Sigmoid colon (tissue), 7 donors: ENCODE data around the gene DPM1. TPM values are rescaled to one million over a fixed set of nuclear protein-coding genes. Genes with fewer than 3 reads are reported as not detected.
A peak's percentile ranks its signal among the peaks of the same experiment; 100 is the strongest.

Experiments used
- DNase-seq: peaks from one replicate; pipeline ENCODE4 v3.0.0-alpha.2; 2019
- H3K27ac ChIP-seq, 4 donors: fragments of 200-600 bp; sonication (generic); one replicate each; pipeline ENCODE4 v1.5.1; 2016 to 2019; ENCODE audit warnings: mild to moderate bottlenecking in 1 of 4
- H3K27me3 ChIP-seq, 3 donors: fragments of 200-600 bp; sonication (generic); one replicate each; pipeline ENCODE4 v1.5.1; 2019; ENCODE audit warnings: mild to moderate bottlenecking in 1 of 3
- H3K36me3 ChIP-seq, 4 donors: fragments of 200-600 bp; sonication (generic); one replicate each; pipeline ENCODE4 v1.5.1; 2016 to 2019
- H3K4me1 ChIP-seq, 4 donors: fragments of 200-600 bp; sonication (generic); one replicate each; pipeline ENCODE4 v1.5.1; 2017 to 2019
- H3K4me3 ChIP-seq, 4 donors: fragments of 200-600 bp; sonication (generic); one replicate each; pipeline ENCODE4 v1.5.1; 2017 to 2019; ENCODE audit warnings: mild to moderate bottlenecking in 2 of 4, moderate library complexity in 1 of 4
- H3K9me3 ChIP-seq, 4 donors: fragments of 200-600 bp in 3 of 4; sonication (generic) in 3 of 4; one replicate each; pipeline versions ENCODE4 v1.5.1 to v1.6.1; 2013 to 2019
- EP300 ChIP-seq, 4 donors: sonication (generic); formaldehyde crosslinking; IDR thresholded peaks; one replicate each; pipeline ENCODE4 v1.6.1; 2017; ENCODE audit warnings: antibody characterized with exemption in 4 of 4
- POLR2A ChIP-seq, 2 donors: fragments of 450-650 bp; IDR thresholded peaks; one replicate each; pipeline ENCODE4 v1.6.1; 2016; ENCODE audit warnings: antibody characterized with exemption in 2 of 2, mild to moderate bottlenecking in 2 of 2, moderate library complexity in 2 of 2
- POLR2AphosphoS5 ChIP-seq, 4 donors: sonication (generic); formaldehyde crosslinking; IDR thresholded peaks; one replicate each; pipeline ENCODE4 v1.6.1; 2017; ENCODE audit warnings: antibody characterized with exemption in 4 of 4
- WGBS, 2 donors: extraction: QIAGEN DNeasy Blood & Tissue Kit; methylation state at CpG; one replicate each; pipeline ENCODE4 v1.1.7; 2013; 5-methylcytosine and 5-hydroxymethylcytosine counted together
- intact Hi-C: fragments of 100-400 bp; cut with DNase I; formaldehyde crosslinking; loops from one replicate; pipeline ENCODE4 v1.15.1; 2023
- polyA plus RNA-seq, 3 donors: library from polyadenylated mRNA; stranded (reverse); fragments of 200-250 nt; gene quantifications; one replicate each; pipeline ENCODE4 v1.2.3, GENCODE V29; 2013
- total RNA-seq, 4 donors: library from RNA; depleted of rRNA; stranded (reverse); fragments of >200 nt; gene quantifications; one replicate each; pipeline ENCODE4 v1.1.0, GENCODE V29; 2016
- TF ChIP-seq, protein P1 (sequence below), 4 experiments: fragments of 450-650 bp in 3 of 4; fragments of 200-600 bp in 1 of 4; IDR thresholded peaks; one replicate each; pipeline ENCODE4 v1.5.1; 2016 to 2019; ENCODE audit warnings: antibody characterized with exemption in 4 of 4, mild to moderate bottlenecking in 3 of 4, moderate library complexity in 2 of 4
- donor health status: healthy with polysubstance abuse.
- donor health status: Bipolar disorder and iron deficiency.
- donor health status: healthy.

Gene DPM1
- total and polyA plus RNA-seq, 7 donors, result 45.4 to 94.6 (median 60.4) TPM

DNA sequence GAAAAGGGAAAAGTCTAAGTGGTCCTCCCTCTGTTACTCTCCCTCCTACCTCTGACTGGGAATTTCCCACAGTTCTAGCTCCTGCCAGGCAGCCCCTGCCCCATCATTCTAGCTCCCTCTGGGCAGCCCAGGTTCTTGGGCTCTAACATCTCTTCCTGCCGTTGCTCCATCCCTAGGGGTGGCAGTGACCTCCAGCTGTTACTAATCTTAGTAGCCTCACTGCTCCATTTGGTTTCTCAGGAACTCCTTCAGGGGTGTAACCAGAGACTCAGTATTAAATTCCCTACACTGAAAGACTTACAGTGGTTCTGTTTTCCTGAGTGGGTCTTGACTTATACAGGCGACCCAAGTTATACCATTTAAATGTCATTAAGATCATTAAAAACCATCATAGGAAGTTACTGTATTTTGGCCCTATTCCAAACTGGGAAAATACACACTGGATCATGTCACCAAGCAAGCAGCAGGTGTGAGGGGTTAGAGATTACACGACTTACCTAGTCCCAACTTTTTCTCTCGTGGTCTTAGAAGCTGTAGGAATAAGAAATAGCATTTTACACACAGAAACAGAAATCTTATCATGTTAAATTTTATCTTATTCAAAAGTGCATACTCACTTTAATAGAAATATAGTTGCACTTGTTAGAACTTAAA, 10.1 kb downstream of the DPM1 start:
- Histone ChIP-seq H3K36me3 (peaks cover 29 to 97% (median 37%) of the 10 kb centered on the region in 4 donors), H3K4me1 (no peaks in the 10 kb centered on the region), H3K9me3 (no peaks in the 10 kb centered on the region), H3K27me3 (no peaks in the 10 kb centered on the region), H3K27ac (no peak overlapping the region), H3K4me3 (no peak overlapping the region)
- 84 to 92% methylated on average over 4 of the region's 4 CpGs for WGBS, 2 donors
- no peak for DNase-seq
- TF ChIP-seq POLR2AphosphoS5 (IDR thresholded peaks at IDR 0.05), result no peak
- TF ChIP-seq, protein P1, sequence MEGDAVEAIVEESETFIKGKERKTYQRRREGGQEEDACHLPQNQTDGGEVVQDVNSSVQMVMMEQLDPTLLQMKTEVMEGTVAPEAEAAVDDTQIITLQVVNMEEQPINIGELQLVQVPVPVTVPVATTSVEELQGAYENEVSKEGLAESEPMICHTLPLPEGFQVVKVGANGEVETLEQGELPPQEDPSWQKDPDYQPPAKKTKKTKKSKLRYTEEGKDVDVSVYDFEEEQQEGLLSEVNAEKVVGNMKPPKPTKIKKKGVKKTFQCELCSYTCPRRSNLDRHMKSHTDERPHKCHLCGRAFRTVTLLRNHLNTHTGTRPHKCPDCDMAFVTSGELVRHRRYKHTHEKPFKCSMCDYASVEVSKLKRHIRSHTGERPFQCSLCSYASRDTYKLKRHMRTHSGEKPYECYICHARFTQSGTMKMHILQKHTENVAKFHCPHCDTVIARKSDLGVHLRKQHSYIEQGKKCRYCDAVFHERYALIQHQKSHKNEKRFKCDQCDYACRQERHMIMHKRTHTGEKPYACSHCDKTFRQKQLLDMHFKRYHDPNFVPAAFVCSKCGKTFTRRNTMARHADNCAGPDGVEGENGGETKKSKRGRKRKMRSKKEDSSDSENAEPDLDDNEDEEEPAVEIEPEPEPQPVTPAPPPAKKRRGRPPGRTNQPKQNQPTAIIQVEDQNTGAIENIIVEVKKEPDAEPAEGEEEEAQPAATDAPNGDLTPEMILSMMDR (IDR thresholded peaks at IDR 0.05), result no peak
- no peak for TF ChIP-seq EP300 (IDR thresholded peaks at IDR 0.05)
- no peak for TF ChIP-seq POLR2A (IDR thresholded peaks at IDR 0.05)
- intact Hi-C loops, result no loop called here

DNA sequence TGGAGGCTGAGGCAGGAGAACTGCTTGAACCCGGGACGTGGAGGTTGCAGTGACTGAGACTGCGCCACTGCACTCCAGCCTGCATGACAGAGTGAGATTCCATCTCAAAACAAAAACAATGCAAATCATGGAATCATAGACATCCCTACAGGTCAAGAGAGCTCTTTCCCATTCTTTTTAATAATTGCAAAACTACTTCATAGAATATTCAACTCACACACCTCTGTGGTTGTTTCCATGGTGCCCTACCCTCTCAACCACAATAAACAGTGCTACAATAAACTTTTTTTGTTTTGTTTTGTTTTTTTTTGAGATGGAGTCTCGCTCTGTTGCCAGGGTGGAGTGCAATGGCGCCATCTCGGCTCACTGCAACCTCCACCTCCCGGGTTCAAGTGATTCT, 15.3 kb downstream of the DPM1 start:
- no peaks in the 10 kb centered on the region for H3K27me3 ChIP-seq
- peaks cover 36 to 97% (median 65%) of the 10 kb centered on the region in 4 donors for H3K36me3 ChIP-seq
- no peak overlapping the region for H3K4me3 ChIP-seq
- DNase-seq, result no peak
- WGBS, 2 donors, result 94 to 96% methylated on average over 7 of the region's 7 CpGs
- no peaks in the 10 kb centered on the region for H3K4me1 ChIP-seq
- H3K27ac ChIP-seq, result no peak overlapping the region
- H3K9me3 ChIP-seq, result no peaks in the 10 kb centered on the region
- intact Hi-C loops, result no loop called here
- TF ChIP-seq POLR2A (IDR thresholded peaks at IDR 0.05) (no peak), EP300 (IDR thresholded peaks at IDR 0.05) (no peak), POLR2AphosphoS5 (IDR thresholded peaks at IDR 0.05) (no peak)
- TF ChIP-seq, protein P1 (IDR thresholded peaks at IDR 0.05), result no peak

DNA sequence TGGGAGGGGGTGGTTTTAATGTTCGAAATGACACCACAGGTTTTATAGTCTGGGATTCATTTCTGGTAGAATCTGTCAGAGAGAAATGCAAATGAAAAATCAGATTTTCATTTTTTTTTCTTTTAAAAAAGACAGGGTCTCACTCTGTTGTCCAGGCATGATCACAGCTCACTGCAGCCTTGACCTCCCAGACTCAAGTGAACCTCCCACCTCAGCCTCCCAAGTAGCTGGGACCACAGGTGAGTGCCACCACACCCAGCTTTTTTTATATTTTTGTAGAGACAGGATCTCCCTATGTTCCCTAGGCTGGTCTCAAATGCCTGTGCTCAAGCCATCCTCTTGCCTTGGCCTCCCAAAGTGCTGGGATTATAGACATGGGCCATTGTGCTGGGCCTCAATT, 24.7 kb downstream of the DPM1 start:
- intact Hi-C loops, result no loop called here
- WGBS, 2 donors, result 84 to 88% methylated on average over 1 of the region's 1 CpG
- DNase-seq, result no peak
- Histone ChIP-seq H3K27me3 (no peaks in the 10 kb centered on the region), H3K36me3 (peaks cover 0 to 45% (median 16%) of the 10 kb centered on the region in 4 donors), H3K4me1 (peaks cover 0 to 18% (median 16%) of the 10 kb centered on the region in 4 donors), H3K9me3 (no peaks in the 10 kb centered on the region), H3K27ac (no peak overlapping the region), H3K4me3 (no peak overlapping the region)
- TF ChIP-seq EP300 (IDR thresholded peaks at IDR 0.05) (no peak), POLR2AphosphoS5 (IDR thresholded peaks at IDR 0.05) (no peak), POLR2A (IDR thresholded peaks at IDR 0.05) (no peak)
- TF ChIP-seq, protein P1 (IDR thresholded peaks at IDR 0.05), result no peak

DNA sequence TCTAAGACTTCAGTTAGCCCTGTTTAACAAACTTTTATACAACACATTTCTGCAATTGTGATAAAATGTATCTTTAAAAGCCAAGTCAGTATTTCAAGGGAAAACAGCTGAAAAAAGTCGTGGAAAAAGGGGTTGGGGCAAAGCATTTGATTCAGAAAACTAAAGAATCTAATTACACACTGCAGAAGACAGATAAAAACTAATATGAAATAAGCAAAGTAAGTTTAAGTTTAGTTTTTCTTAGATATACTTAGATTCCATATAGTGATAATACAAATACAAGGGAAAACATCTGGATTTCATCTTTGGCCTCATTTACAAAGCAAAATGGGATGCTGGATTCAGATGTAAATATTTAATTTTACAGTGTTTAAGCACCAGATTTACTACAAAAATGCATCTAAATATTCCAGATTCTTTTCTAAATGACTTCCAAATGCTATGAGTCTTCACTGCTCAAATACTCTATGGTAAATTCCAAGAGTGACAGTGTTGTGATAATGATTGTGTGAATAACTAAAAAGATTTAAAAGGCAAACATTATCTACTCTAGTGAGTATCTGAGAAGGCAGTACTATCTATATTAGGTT, 25.5 kb downstream of the DPM1 start:
- intact Hi-C loops, result no loop called here
- TF ChIP-seq POLR2A (IDR thresholded peaks at IDR 0.05) (no peak), EP300 (IDR thresholded peaks at IDR 0.05) (no peak), POLR2AphosphoS5 (IDR thresholded peaks at IDR 0.05) (no peak)
- TF ChIP-seq, protein P1 (IDR thresholded peaks at IDR 0.05), result no peak
- peak overlapping the region in 3 of 4 donors; percentile 95 to 98 (median 95) for H3K27ac ChIP-seq

More for the DNA sequence above, 25.5 kb downstream of the DPM1 start:
- Histone ChIP-seq H3K9me3 (no peaks in the 10 kb centered on the region), H3K36me3 (peaks cover 0 to 41% (median 14%) of the 10 kb centered on the region in 4 donors), H3K27me3 (no peaks in the 10 kb centered on the region), H3K4me1 (peaks cover 0 to 25% (median 25%) of the 10 kb centered on the region in 4 donors), H3K4me3 (no peak overlapping the region)
- no peak for DNase-seq
- 64 to 73% methylated on average over 1 of the region's 1 CpG for WGBS, 2 donors
